Left lobe of liver (tissue), 2 donors: Measurements from ENCODE around the gene RANBP17. TPM values are rescaled to one million over a fixed set of nuclear protein-coding genes. Genes with fewer than 3 reads are reported as not detected.
A peak's percentile ranks its signal among the peaks of the same experiment; 100 is the strongest.
"Not testable (repeated sequence)": the region's sequence is repeated elsewhere in the genome, so short reads cannot be mapped to it uniquely, and the experiment has no call there.

Source experiments
- ATAC-seq: fragments of 200-7000 bp; cut with Tn5 transposase; one replicate; pipeline ENCODE4 v1.9.1; 2020; ENCODE audit warnings: mild to moderate bottlenecking, moderate library complexity
- DNase-seq: peaks from one replicate; pipeline ENCODE4 v3.0.0-alpha.2; 2020; ENCODE audit warnings: low spot score
- total RNA-seq: library from RNA; stranded (reverse); gene quantifications from one replicate; pipeline ENCODE4 v1.2.1, GENCODE V29; 2021
- donor health status: DM: no; HTN: no; CAD: no; lungs with moderate emphysema.
- donor health status: DM: no; HTN: yes; CAD: no.

The RANBP17 gene
- total RNA-seq, 1 donor from 2014 or later, result 3.0 TPM

DNA sequence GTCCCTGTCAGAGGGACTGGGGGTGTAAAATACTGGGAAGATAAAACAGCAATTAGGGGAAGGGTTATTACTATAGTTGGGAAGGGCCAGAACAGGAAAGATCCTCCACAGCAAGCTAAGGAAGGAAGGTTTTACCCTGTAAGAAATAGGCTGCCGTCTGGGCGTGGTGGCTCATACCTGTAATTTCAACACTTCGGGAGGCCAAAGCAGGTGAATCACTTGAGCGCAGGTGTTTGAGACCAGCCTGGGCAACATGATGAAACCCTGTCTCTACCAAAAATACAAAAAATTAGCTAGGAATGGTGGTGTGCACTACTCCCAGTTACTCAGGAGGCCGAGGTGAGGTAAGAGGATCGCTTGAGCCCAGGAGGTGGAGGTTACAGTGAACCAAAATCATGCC, 282.1 kb downstream of the RANBP17 start:
- DNase-seq (no peak), ATAC-seq (no peak)

DNA sequence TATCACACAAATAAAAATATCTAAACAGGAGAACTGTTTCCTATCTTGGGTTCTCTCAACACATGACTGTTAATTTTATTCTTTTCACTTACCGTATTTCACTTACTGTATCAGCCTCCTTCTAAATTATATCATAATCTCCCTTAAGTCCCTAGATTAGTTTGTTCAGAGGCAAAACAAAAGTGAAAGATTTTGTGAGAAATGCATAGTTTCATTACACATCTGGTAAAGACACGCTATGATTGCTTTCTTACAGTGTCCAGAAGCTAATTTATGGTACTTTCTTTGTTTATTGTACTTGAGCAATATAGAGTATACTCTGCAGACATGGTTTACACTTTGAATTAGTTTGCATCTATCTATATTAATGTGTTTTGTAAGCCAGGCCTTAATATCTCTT, 287.5 kb downstream of the RANBP17 start:
- ATAC-seq (no peak), DNase-seq (no peak)

- no peak for ATAC-seq
- DNase-seq, result no peak
Measured at GRCh38 chr5:171149772-171150171, 288.0 kb downstream of the RANBP17 start.

DNA sequence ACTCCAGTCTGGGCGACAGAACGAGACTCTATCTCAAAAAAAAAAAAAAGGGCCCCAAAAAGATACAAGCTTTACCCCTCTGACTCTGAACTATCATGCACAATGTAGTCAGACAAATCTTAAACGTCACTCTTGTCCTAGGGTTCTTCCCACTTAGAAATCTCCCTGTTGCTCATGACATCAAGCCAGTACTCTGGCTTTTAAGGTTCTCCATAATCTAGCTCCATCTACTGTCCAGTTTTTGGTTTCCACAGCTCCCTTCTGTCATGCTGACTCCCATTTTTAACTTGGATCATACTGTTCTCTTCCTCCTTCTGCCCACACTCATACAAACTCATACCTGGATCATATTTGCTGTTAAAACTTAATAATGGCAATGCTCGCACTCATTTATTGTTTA, 290.6 kb downstream of the RANBP17 start:
- DNase-seq, result no peak
- peak; percentile 82 for ATAC-seq

- ATAC-seq (no peak), DNase-seq (no peak)
Measured at GRCh38 chr5:171155621-171156020, 293.8 kb downstream of the RANBP17 start.

GRCh38 chr5:171157276-171157675, 295.5 kb downstream of the RANBP17 start:
- ATAC-seq, result no peak
- DNase-seq, result no peak

GRCh38 chr5:171157775-171158174, 296.0 kb downstream of the RANBP17 start:
- DNase-seq (no peak), ATAC-seq (no peak)

GRCh38 chr5:171158581-171158980, 296.8 kb downstream of the RANBP17 start:
- ATAC-seq, result no peak
- no peak for DNase-seq

GRCh38 chr5:171162165-171162564, 300.3 kb downstream of the RANBP17 start:
- no peak for ATAC-seq
- DNase-seq, result no peak

DNA sequence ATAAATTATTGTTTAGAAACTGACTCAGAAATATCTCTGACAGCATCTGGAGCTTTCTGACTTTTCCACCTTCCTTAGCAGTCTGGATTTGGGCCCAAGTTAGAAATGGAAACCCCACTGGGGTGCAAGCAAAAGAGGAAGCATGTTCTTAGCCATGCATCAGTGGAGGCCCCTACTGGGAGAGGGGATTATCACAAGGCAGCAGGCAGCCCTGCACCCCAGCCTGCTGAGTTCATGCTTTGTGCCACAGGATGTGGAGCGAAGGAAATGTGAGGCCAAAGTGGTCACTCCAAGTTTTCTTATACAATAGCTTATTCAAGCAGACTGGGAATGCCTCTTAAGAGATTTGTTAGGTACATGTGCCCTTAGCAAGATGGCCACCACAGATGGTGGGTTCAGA, 300.8 kb downstream of the RANBP17 start:
- ATAC-seq (peak; percentile 55), DNase-seq (no peak)

GRCh38 chr5:171166766-171167165, 304.9 kb downstream of the RANBP17 start:
- ATAC-seq (no peak), DNase-seq (no peak)

DNA sequence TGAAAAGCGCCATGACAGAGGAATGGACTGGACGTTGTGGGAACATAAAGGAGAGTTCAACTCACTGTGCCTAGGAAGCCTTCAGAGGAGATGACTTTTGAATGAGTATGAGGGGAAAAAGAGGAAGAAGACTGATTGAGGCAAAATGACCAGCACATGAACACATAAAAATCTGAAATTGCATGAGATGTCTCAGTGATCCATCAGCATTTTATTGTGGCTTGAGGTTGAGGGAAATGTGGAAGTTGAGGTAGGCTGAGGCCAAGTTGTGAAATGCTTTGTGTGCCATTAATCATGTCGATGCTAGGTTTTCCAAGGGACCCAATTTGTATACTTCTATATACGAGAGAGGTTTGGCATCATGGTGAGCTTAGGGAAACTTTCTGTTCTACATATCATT, 306.4 kb downstream of the RANBP17 start:
- DNase-seq, result no peak
- no peak for ATAC-seq

DNA sequence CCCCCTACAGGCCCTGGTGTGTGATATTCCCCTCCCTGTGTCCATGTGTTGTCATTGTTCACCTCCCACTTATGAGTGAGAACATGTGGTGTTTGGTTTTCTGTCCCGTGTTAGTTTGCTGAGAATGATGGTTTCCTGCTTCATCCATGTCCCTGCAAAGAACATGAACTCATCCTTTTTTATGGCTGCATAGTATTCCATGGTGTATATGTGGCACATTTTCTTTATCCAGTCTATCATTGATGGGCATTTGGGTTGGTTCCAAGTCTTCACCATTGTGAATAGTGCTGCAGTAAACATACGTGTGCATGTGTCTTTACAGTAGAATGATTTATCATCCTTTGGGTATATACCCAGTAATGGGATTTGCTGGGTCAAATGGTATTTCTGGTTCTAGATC, 313.1 kb downstream of the RANBP17 start:
- not testable (repeated sequence) for DNase-seq, ATAC-seq

GRCh38 chr5:171175746-171176145, 313.9 kb downstream of the RANBP17 start:
- DNase-seq (no peak), ATAC-seq (no peak)

- not testable (repeated sequence) for ATAC-seq, DNase-seq
Measured at GRCh38 chr5:171178190-171178589, 316.4 kb downstream of the RANBP17 start.

- no peak for DNase-seq
- no peak for ATAC-seq
Measured at GRCh38 chr5:171188016-171188415, 326.2 kb downstream of the RANBP17 start.

- ATAC-seq, result no peak
Measured at GRCh38 chr5:171189442-171189841, 327.6 kb downstream of the RANBP17 start.

GRCh38 chr5:171192111-171192510, 330.3 kb downstream of the RANBP17 start:
- no peak for DNase-seq
- no peak for ATAC-seq

More at GRCh38 chr5:171189442-171189841, 327.6 kb downstream of the RANBP17 start:
- DNase-seq, result no peak

DNA sequence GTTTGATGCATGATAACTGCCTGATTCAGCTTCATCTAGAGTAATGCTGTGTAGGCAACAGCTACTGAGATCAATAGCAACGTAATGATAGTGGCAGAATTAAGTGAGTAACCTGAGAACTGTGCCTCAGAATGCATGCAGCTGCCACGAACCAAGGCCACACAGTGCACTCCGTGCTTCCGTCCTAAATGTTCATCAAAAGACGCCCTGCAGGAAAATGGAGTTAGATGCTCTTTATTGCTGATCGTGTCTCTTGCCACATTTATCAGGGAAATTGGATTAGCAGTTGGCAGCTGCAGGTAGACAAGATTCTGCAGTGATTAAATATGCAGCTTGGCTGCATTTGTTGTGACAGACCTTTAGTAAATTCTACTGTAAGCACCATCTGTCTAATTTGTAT, 339.5 kb downstream of the RANBP17 start:
- ATAC-seq (no peak), DNase-seq (no peak)

DNA sequence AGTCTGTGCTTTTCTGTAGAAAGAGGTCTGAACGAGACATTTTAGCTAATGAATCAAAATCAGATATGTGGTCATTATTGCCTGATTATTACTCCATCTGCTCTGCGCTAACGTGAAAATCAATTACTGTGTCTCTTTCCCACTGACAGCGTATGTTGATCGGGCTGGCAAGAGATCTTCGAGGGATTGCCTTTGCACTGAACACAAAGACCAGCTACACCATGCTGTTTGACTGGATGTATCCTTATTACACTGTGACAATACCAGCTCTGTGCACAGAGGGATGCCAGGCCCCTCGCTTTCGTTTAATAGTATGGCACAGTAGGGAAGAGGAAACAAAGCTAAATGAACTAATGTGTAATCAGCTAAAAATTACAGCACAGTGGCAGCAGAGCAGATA, 343.6 kb downstream of the RANBP17 start:
- no peak for ATAC-seq
- DNase-seq, result no peak

DNA sequence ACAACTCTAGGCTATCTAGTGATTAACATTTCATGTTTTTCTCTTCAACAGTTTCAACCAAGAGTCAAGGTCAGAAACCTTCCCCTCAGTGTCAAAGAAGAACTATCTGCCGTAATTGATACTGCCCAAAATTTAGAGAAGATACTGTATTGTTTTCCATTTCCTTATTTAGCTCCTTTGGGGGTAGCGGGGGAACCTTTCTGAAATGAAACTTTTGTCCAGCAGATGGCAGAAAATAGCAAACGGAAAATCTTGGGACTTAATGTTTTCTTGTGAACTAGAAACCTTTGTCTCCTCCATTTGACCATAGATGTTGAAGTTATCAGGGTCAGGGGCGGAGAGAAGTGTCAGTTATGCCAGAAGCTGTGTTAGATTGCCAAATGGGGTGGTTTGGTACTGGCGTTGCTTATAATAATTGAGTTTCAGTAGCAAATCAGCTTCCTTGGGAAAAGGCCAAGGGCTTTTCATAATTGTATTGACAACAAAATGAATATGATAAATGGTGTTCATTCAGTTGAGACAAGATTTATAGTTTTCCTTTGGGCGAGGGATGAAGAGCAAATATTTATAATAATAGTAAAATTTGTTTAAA, 345.5 kb downstream of the RANBP17 start:
- peak; percentile 54 for ATAC-seq
- DNase-seq, result no peak

DNA sequence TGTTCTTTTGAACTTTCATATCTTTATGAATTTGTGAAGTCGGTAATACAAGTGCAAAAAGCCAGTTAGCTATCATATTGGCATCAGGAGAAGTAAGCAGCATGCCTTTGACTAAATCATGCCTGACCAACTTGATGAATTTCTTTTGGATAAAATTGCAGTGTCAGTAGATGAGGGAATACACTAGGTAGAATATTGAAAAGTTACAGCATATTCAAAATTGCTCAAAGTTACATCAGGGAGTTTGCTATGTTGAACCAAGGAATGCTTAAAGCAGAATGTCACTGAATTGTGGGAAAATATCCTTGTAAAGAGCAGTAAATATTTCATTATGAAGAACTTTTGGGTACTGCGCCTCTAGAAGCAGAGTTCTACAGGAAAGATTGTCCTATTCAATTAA, 360.1 kb downstream of the RANBP17 start:
- DNase-seq (no peak), ATAC-seq (no peak)

- ATAC-seq, result no peak
- no peak for DNase-seq
Measured at GRCh38 chr5:171223927-171224326, 362.1 kb downstream of the RANBP17 start.
